Measurements from ENCODE around the gene NDUFB6. TPM values are rescaled to one million over a fixed set of nuclear protein-coding genes. Genes with fewer than 3 reads are reported as not detected.
A peak's percentile ranks its signal among the peaks of the same experiment; 100 is the strongest.

NDUFB6 gene
- total and polyA plus RNA-seq, 2 of the 4 experiments (the other 2 are of a cell fraction): 24.2 to 51.0 TPM

DNA sequence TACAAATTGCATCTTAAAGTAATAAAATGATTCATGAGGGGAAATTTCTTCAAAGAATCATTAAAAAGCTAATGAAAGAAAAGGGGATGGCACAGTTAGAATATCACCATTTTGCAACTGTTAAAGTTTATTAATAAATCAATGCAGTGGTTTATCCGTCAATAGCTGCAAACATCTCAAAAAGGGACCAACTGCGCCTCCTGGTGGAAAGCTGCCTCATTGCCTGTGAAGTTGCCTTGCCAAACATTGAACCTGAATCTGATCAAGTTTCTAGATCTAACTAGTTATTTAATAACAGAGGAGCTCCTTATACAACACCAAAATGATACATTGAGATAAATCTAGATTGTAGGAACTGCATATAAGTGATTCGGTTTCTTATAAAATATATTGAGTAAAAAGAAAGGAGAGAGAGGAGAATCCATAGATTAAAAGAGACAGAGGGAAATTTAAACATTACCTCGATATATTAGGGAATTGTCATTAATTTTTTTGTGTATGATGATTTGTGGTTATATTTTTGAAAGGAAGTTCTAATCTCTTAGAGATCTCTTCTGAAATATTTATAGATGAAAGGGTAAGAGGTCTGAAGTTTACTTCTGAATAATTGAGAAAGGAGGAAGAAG is 6.9 kb upstream of the NDUFB6 start:
- no peak overlapping the region for H3K27ac ChIP-seq (ENCODE audit: insufficient read depth, low read length)
- no peak overlapping the region for H3K4ac ChIP-seq (ENCODE audit: low read depth, low read length)
- H3K36me3 ChIP-seq (ENCODE audit: control insufficient read depth, insufficient read depth, low read length): no peaks in the 10 kb centered on the region
- H3K23ac ChIP-seq (ENCODE audit: low read depth, low read length): no peak overlapping the region
- H2BK20ac ChIP-seq (ENCODE audit: low read depth, low read length): no peak overlapping the region
- no peak overlapping the region for H4K91ac ChIP-seq (ENCODE audit: insufficient read depth, low read depth, low read length)
- in situ Hi-C loops (cut with MboI; ENCODE audit: low sequenced_read_pairs): loop anchor here (5.0 kb wide), 2 partner anchors 198 to 387 kb away; partner anchors contain the start of gene ACO1
- no peaks in the 10 kb centered on the region for H3K9me1 ChIP-seq (ENCODE audit: insufficient read depth, low read length)
- no peak overlapping the region for H2BK120ac ChIP-seq (ENCODE audit: low read depth, low read length)
- TF ChIP-seq, protein P1, sequence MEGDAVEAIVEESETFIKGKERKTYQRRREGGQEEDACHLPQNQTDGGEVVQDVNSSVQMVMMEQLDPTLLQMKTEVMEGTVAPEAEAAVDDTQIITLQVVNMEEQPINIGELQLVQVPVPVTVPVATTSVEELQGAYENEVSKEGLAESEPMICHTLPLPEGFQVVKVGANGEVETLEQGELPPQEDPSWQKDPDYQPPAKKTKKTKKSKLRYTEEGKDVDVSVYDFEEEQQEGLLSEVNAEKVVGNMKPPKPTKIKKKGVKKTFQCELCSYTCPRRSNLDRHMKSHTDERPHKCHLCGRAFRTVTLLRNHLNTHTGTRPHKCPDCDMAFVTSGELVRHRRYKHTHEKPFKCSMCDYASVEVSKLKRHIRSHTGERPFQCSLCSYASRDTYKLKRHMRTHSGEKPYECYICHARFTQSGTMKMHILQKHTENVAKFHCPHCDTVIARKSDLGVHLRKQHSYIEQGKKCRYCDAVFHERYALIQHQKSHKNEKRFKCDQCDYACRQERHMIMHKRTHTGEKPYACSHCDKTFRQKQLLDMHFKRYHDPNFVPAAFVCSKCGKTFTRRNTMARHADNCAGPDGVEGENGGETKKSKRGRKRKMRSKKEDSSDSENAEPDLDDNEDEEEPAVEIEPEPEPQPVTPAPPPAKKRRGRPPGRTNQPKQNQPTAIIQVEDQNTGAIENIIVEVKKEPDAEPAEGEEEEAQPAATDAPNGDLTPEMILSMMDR (conservative IDR thresholded peaks at IDR 0.05; ENCODE audit: low read depth, low read length): peak; percentile 89
- TF ChIP-seq RAD21 (IDR thresholded peaks at IDR 0.05; ENCODE audit: low read length): peak; percentile 82
- TF ChIP-seq FOS (IDR thresholded peaks at IDR 0.05; ENCODE audit: low read depth, low read length): no peak
- peak; percentile 96 for TF ChIP-seq SMC3 (IDR thresholded peaks at IDR 0.05; ENCODE audit: low read depth, low read length)
- no peak for TF ChIP-seq NFE2L2 (IDR thresholded peaks at IDR 0.05; ENCODE audit: low read depth, low read length)
- no peak overlapping the region for H2AFZ ChIP-seq (replicated peaks; ENCODE audit: low read length, poor library complexity)
- ATAC-seq (ENCODE audit: low read depth) (peak; percentile 65; the same call in 1 of the 2 replicates), DNase-seq (peak; percentile 53)
- no peak overlapping the region for H3K14ac ChIP-seq (replicated peaks; ENCODE audit: low read depth, low read length)
- H2BK15ac ChIP-seq (ENCODE audit: low read depth, low read length): no peak overlapping the region
- H2BK5ac ChIP-seq (ENCODE audit: low read depth, low read length, poor library complexity, severe bottlenecking): no peak overlapping the region
- CTCF ChIA-PET: interaction anchor here (0.6 to 11.5 kb wide), 20 partner anchors 9 to 397 kb away, joined by 3 to 189 read pairs (median 4); partner anchors contain the start of gene ACO1
- H3K27me3 ChIP-seq (ENCODE audit: control insufficient read depth, insufficient read depth, low read length): peaks cover 2% of the 10 kb centered on the region; the same call in 1 of the 2 replicates
- no peak overlapping the region for H3K9ac ChIP-seq (ENCODE audit: low read depth, low read length)
- no peak overlapping the region for H4K5ac ChIP-seq (ENCODE audit: low read depth, low read length)
- no peaks in the 10 kb centered on the region for H3K79me1 ChIP-seq (ENCODE audit: low read depth in 1 of 2, low read length in 2 of 2)
- BruUV-seq (replicated peaks): no TSS peak
- no peak overlapping the region for H3K18ac ChIP-seq (ENCODE audit: low read depth, low read length)
- no peaks in the 10 kb centered on the region for H3K9me3 ChIP-seq (ENCODE audit: control insufficient read depth, insufficient read depth, low read length)
- 0 out of 2 replicates have a peak, but pooled peaks cover 3% of the 10 kb centered on the region for H3K4me1 ChIP-seq (ENCODE audit: control insufficient read depth, insufficient read depth, low read length)
- H4K8ac ChIP-seq (ENCODE audit: low read depth in 2 of 2, low read length in 2 of 2): no peak overlapping the region
- H2AK9ac ChIP-seq (replicated peaks; ENCODE audit: low read depth, low read length, poor library complexity): no peak overlapping the region
- no peak overlapping the region for H3K4me3 ChIP-seq (ENCODE audit: insufficient read depth, low read depth, low read length)
- WGBS, 2 experiments (ENCODE audit: extremely low coverage in 2 of 2, insufficient read length in 1 of 2): 20 to 100% methylated on average over 1 of the region's 4 CpGs
- dilution Hi-C loops (cut with HindIII; ENCODE audit: low sequenced_read_pairs, unreplicated experiment): no loop called here
- intact Hi-C loops (cut with micrococcal nuclease): loop anchor here (1.0 kb wide), 1 partner anchor 201 kb away; no protein-coding TSS in a partner anchor
- no peak overlapping the region for H3K56ac ChIP-seq (ENCODE audit: extremely low read depth, insufficient read depth, low read length)
- no peaks in the 10 kb centered on the region for H4K20me1 ChIP-seq (ENCODE audit: insufficient read depth, low read length)
- H3K4me2 ChIP-seq (ENCODE audit: low read depth, low read length): no peak overlapping the region
- no peak overlapping the region for H2AK5ac ChIP-seq (ENCODE audit: low read depth, low read length)
- POLR2A ChIA-PET (ENCODE audit: unreplicated experiment): interaction anchor here (0.5 kb wide), 1 partner anchor 53 kb away, joined by 4 read pairs; no protein-coding TSS in a partner anchor

All from IMR-90 (cell line).